Activated gamma-delta T cell (primary cell): Measurements from ENCODE around the gene ROS1.
"Not testable (repeated sequence)": the region's sequence is repeated elsewhere in the genome, so short reads cannot be mapped to it uniquely, and the experiment has no call there.

ENCODE experiments used
- DNase-seq: peaks from one replicate; lab custom pipeline; 2025; lab: John Stamatoyannopoulos, UW

ROS1 gene

DNA sequence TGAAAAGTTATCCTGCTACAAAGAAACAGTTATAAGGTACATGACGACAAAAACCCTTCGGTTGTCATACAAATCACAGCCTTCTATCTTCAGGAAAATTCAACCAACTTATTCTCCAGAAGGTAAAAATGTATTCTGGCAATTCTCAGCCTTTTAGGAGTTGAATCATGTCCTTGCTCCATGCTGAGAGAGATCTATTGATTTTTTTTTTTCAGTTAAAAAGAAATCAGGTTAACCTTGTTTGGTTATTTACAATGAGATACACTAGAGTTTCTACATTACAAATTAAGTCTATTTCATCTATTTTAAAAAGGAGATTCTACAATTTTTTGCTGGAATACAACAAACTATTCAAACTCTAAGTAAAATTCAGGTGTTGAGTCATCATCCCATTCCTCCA, 45.4 kb downstream of the ROS1 start:
- DNase-seq = no peak

DNA sequence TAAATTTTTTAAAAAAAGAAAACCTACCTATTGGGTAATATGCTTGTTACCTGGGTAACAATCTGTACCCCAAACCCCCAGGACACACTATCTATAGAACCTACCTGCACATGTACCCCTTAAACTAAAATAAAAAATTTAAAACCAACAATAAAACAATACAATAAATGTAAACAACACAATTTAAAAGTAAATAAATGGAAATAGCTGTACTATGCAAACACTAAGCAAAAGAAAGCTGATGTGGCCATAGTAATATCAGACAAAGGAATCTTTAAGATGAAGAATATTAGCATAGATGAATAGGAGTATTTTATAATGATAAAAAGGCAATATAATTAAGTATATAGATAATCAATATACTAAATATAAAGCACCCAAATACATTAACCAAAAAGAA, 50.3 kb downstream of the ROS1 start:
- DNase-seq = no peak

DNA sequence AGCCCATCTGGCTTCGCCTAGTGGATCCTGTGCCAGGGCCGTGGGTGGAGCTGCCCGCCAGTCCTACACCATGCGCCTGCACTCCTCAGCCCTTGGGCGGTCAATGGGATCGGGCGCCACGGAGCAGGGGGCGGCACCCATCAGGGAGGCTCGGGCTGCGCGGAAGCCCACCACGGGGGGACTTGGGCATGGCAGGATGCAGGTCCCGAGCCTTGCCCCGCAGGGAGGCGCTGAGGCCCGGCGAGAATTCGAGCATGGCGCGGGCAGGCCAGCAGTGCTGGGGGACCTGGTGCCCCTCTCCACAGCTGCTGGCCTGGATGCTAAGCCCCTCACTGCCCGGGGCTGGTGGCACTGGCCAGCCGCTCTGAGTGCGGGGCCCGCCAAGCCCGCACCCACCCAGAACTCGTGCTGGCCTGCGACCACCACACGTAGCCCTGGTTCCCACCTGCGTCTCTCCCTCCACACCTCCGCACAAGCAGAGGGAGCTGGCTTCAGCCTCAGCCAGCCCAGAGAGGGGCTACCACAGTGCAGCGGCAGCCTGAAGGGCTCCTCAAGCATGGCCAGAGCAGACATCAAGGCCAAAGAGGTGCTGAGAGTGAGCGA, 52.4 kb downstream of the ROS1 start:
- no peak for DNase-seq

DNA sequence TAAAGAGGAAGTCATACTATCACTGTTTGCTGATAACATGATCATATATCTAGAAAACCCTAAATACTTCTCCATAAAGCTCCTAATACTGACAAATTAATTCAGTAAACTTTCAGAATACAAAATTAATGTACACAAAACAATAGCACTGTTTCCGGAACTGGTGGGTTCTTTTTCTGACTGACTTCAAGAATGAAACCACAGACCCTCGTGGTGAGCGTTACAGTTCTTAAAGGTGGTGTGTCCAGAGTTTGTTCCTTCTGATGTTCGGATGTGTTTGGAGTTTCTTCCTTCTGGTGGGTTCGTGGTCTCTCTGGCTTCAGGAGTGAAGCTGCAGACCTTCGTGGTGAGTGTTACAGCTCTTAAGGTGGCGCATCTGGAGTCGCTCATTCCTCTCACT, 53.5 kb downstream of the ROS1 start:
- DNase-seq = not testable (repeated sequence)

DNA sequence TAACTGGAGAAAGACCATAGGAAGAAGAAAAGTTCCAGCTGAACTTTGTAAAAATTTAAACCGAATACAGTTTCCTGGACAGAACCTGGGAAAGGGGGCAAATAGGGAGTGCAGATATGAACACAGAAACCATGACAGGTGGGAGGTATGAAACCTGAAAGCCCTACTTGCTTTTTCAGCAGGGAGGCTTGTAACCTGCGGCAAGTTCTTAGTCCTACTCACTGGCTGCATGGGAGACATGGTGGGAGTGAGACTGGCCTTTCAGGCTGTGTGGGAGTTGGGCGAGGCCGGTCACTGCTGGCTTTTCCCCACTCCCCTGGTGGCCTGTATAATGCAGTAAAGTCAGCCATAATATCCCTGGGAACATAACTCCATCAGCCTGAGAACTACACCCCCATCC, 54.2 kb downstream of the ROS1 start:
- DNase-seq = no peak

DNA sequence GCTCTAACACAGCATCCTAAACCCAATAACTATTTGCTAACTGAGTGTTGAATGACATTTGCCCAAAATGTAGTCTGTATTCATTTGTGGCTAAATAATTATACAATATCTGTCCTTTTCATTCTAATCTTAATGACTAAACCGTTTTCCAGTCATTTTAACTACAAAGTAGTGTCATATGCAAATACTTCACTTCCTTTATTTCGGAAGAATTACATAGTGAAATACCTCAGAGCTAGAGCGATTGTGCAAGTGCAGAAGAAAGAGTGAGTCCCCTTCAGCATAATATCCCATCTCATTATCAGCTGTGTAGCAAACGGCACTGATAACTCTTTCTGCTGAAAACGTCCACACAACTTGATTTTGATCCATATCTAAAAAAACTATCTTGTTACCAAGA, 66.2 kb downstream of the ROS1 start:
- DNase-seq = no peak

DNA sequence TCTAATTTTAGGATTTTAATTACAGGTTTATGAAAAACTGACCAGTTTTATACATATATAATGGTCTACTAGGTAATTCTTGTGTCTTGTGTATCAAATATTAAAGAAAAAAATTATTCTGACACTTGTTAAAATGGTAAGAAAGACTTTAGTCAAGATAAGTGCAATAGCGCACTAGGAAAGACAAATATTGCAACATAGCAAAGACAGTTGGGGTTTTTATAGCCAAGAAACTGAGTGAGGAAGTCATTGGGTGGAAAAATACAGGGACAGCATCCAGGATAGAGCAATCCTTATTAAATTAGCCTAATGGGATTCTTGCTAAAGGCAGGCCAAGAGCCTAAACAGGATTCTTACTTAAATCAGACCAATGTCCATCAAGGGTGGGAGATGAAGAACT, 71.1 kb downstream of the ROS1 start:
- DNase-seq = no peak

DNA sequence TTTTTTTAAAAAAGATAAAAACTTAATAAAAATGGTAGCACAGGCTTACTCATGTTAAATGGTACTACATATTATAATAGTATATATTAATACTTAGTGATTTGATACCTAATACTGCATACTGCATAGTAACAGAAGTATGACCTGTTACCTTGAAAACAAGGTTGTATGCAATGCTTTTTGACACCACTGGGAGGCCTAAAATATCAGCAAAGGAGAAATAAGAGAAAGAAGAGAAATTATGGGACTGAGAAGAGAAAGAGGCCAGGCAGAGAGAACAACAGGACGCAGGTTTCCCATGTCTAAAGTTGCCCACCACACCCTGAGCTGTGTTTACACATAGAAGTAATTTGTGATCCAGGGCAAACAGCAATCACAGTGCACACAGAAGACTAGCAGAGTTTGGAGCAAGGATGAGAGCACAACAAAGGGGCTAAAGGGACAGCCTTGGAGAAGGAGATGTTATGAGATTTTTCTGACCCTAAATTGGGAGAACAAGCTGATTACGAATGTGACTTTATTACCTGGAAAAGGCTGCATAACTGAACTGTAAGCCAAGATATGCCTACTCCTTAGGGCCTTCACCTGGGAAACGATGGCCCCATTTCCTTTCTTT, 73.2 kb downstream of the ROS1 start:
- no peak for DNase-seq

DNA sequence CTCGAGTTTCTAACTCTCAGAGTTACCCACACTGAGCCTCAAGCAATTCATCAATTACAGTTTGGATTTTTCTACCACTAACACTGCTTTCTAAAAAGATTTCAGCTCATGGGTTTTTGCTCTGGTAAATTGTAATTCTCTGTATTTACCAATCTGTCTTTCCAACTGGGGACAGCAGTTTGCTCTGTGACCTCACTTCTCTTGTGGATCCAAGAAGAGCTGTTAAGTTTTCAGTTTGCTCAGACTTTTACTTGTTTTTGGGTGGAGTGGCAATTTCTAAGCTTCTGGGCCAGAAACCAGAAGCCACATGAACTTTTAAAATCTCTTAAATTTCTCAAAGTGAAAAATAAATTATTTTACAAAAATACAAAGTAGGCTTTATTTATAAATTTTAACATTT, 74.2 kb downstream of the ROS1 start:
- no peak for DNase-seq

DNA sequence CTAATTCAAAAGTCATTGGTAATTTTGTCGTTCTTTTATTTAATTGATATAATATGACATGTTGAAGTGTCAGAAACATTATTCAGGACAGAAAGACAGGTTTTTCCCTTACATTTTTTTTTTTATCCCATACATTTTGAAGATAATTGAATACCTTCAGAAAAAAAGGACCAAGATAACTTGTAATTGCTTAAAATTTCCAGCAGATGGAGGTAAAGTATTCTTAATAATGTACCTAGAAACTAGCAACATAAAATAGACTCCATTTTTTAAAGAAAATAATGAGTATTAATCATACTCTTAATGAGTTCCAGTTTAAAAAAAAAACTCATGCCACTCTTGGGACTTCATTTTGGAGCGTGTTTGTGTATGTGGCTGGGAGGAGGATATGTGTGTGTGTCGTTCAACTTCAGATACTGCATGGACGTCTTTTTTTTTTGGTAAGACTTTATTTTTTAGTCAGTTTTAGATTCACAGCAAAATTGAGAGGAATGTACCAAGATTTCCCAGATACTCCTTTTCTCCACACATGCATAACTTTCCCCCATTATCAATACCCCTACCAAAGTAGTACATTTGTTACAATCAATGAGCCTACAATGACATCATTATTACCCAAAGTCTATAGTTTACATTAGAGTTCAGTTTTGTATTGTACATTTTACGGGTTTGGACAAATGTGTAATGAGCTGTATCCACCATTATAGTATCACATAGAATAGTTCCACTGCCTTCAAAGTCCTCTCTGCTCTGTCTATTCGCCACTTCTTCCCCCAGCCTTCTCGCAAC, 79.4 kb downstream of the ROS1 start:
- no peak for DNase-seq

DNA sequence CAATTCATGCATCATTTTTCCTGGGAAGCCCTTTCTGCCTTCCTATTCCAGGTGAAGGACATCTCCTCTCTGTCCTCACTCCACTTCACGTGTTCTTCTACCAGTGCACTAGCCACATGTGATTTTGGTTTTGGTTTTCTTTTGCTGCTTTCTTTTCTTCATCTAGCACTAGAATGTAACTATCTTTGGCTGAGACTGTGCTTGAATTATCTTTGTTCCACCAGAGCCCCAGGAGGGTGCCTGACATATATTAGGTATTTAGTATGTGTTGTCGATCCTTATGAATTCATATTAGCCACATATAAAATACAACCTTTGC, 80.5 kb downstream of the ROS1 start:
- DNase-seq = no peak

DNA sequence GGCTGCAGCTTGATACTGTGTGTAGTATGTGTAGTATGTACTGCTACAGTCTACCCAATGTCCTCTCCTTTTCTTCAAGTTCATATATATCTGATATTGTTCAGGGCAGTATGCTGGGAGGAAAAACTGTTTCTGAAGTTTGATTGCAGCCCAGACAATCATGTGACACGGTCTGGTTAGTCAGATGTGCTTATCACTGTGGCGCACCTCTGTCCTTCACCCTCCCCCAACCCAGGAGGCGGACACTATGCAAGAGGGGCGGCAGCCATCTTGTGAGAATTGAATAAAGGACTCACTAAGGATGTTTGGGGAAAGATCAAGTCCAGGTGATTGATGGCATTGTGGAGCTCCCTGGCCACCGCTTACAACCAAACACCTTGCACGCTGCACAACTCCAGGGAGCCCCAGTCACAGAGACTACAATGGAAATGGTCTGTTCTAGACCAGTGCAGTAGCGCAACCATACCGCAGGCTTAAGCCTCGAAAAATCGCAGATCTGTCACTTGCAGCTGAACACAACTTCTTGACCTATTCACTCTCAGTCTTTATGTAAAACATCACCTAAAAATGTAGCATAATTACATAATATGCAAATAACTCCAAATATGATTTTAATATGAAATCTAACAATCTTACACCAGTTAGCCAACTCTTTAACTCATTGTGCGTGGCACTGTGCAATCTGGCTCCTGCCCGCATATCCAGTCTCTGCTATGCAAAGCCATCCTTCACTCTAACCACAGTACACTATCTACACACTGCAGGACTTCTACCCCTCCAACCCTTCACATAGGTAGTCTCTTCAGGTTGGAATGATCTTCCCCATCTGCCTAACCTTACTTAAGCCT, 81.1 kb downstream of the ROS1 start:
- no peak for DNase-seq

DNA sequence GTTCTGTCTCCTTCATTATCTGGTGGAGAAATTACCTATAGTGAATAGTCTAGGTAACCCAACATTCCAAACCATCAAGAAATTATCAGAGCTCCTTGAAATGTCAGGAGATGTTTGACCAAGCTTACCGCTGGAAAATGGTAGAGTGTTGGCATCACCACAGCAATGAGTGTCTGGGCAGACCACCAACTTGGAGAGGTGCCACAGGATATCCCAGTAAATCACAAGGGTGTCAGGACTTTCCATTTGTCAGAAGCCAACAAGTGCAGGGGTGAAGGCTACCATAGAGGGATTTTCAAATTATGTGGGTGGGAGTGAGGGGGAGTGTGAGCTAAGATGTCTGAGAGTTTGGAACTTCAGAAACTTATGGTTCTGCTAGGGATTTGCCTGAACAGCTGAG, 87.2 kb downstream of the ROS1 start:
- DNase-seq = no peak

DNA sequence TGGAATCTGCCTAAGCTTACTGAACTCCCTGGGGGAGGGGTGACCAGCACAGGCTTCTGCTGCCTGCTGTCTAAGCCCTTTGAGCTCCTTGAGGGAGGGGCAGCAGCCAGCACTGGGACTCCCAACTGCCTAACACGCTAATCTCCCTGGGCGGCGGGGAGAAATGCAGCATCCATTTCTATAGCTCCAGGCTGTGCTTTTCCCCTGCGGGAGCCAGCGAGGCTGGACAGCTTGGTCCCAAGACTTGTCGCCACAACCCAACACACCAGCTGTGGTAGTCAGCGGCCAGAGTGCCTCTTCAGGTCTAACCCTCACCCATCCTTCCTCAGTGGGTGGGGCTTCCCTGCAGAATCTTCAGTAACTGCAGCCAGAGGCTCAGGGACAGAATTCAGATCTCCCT, 95.8 kb downstream of the ROS1 start:
- no peak for DNase-seq

DNA sequence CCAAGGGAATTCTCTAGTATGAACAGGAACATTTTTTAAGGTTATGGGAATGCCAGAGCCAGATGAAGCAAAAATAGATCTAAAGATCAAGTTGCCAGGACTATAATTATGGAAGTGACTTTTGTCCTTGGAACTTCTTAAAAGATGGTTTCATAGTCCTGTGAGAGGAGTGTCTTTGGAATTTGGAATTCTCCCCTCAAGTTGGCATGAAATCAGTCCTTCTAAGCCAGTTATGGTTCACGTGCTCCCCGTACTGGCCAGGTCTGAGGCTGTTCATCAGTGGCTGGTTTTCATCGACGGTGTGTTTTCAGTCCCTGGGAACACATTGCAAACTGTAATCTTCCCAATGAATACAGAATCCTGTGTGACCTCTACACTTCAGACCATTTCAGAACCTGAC, 97.2 kb downstream of the ROS1 start:
- no peak for DNase-seq

DNA sequence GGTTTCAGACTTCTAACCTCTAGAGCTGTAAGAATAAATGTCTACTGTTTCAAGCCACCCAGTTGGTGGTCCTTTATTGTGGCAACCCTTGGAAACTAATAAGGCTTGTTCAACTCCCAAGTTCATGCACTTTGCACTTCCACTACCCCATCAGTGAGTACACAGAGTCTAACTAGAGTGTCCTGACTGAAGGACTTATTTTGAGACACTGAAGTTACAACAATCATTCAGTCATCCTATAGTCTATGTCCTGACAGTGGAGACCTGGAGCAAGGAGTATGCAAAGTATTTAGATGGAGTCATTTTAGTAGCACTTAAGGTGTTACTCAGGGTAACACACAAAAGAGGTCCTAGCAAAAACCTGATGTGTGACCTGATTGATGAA, 97.7 kb downstream of the ROS1 start:
- DNase-seq = no peak

DNA sequence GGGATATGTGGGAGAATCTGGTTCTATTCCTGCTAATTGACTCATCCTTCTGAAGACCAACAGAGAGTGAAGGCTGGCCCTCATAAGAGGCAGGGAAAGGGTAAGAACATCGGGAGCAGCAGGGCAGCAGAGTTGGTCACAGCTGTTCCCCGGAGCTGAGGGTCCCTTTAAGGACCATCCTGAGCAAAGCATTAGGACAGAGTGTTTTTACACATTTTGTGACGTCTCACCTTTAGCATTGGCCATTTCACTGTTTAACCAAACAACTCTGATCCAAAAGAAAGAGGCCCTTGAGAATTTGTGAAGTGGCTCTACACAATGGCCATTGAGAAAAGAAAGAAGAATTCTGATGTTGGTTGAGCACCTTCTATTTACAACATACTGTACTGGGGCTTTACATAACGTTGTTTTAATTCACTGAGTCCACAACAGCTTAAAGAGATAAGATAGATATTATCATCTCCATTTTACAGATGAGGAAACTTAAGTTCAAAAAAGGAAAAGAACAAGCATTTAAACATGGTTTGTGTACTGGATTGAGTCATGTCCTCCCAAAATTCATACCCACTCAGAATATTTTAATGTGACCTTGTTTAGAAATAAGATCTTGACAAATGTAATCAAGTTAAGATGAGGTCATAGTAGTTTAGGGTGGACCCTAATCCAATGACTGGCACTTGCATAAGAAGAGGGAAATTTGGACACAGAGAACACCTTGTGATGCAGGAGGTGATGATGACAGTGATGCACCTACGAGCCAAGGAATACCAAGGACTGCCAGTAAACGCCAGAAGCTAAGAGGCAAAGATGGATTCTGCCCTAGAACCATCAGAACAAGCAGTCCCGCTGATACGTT, 98.4 kb downstream of the ROS1 start:
- DNase-seq = no peak

DNA sequence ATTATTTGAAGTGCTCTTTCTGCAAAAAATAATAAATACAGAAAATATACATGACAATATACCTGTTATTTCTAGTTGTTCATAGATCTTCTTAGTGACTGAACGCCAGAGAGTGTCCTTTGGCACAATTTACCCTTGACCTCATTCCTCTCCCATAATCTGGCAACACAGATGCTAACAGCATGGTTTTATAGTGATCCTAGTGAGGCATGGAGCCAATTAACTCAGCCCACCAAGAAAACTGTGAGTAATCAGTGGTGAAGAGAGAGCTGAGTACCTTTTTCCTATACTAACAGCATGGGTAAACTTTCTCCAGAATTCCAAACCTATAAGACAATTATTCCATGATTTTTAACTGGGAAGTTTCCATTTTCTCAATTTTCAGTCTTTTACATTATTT, 99.3 kb downstream of the ROS1 start:
- no peak for DNase-seq

DNA sequence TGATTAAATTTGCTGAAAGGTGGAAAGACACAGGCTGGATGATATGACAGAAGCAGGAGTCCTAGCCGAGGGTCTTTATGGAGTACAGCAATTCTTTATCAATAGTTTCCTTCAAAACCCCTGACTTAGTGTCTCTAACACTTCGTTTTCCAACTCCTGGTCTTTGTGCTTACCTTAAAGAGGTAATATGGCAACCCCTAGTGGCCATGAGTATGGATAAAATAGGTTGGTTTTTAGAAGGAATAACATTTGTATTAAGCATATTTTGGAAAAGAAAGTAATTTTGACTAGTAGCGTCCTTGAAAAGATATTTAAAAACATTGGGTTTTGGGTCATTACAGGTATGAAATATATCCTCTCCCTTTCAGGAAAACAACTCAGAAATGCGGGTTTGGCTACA, 108.5 kb downstream of the ROS1 start:
- no peak for DNase-seq

DNA sequence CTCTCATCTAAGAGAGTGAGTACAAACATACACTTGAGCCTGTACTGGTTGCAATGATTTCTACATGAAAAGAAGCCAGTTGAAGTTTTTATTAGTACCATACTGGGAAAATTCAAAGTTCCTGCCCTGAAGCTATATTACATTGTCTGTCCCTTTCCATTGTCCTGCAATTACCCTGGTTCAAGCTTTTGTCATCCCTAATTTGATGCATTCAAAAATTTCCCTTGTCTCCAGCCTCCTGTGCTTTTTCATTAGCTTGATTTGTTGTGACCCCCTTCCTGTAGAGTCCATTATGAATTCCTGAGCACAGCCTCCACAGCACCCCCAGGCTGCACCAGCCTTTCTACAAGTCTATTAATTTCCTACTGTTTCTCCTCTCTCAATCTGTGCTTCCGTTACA, 114.0 kb downstream of the ROS1 start:
- no peak for DNase-seq

DNA sequence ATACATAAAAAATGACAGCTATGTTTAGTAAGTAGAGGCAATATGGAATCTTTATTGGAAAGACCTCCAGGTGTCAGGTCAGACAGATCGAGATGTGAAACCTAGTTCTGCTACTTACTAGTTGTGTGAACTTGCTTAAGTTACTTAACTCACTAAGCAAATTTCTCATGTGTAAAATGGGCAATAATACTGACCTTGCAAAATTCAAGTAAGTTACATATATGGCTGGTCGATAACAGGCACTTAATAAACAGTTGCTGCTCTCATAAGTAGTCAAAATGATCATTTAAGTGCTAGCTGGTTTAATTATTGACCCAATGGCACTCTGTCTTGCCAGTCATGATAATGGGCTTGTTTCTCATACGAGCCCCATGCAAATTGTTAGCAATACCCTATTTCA, 114.4 kb downstream of the ROS1 start:
- DNase-seq = no peak

DNA sequence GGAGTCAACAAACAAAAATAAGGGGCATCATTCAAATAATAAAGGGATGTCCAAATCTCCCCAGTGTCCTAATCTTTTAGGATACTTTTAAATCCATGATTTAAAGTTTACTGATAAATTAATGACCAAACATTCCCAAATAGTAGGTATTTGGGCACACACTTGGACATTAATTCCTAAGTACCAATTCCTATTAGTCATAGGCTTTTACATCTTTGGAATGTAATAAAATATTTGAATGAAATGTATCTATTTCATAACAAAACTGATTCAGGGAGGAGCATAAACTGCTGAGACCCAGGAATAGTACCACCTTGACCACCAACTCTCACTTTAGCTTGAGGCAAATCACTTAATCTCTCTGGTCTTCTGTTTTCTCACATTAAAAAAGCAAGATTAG, 116.1 kb downstream of the ROS1 start:
- DNase-seq = no peak
